KMS-11 (cell line): ENCODE measurements around the gene ATP5PO.

Experiments
- H2AFZ ChIP-seq: fragments of 200-600 bp; sonication (generic); 2 replicates; pipeline ENCODE4 v1.6.1; 2016; ENCODE audit warnings: antibody characterized with exemption, mixed run types, low read depth
- H3K27ac ChIP-seq: fragments of 200-600 bp; sonication (generic); 2 replicates; pipeline ENCODE4 v1.6.1; 2016; ENCODE audit warnings: mild to moderate bottlenecking, mixed run types
- H3K27me3 ChIP-seq: fragments of 200-600 bp; sonication (generic); 2 replicates; pipeline ENCODE4 v1.6.1; 2017; ENCODE audit warnings: mild to moderate bottlenecking, low read depth, mixed run types, moderate library complexity; ENCODE audit not compliant: insufficient read depth
- H3K36me3 ChIP-seq: fragments of 200-600 bp; sonication (generic); 2 replicates; pipeline ENCODE4 v1.6.1; 2017; ENCODE audit warnings: mild to moderate bottlenecking, mixed run types; ENCODE audit not compliant: insufficient read depth
- H3K4me1 ChIP-seq: fragments of 200-600 bp; sonication (generic); 2 replicates; pipeline ENCODE4 v1.6.1; 2016; ENCODE audit warnings: mild to moderate bottlenecking, low read depth, mixed run types; ENCODE audit not compliant: poor library complexity, severe bottlenecking
- H3K4me2 ChIP-seq: fragments of 200-600 bp; sonication (generic); 2 replicates; pipeline ENCODE4 v1.7.0; 2016; ENCODE audit warnings: mild to moderate bottlenecking, mixed run types
- H3K4me3 ChIP-seq: fragments of 200-600 bp; sonication (generic); IDR thresholded peaks from 2 replicates; pipeline ENCODE4 v1.6.1; 2017; ENCODE audit warnings: low read depth, low read length, mixed read lengths; ENCODE audit not compliant: insufficient read depth
- H3K79me2 ChIP-seq: fragments of 200-600 bp; sonication (generic); 2 replicates; pipeline ENCODE4 v1.6.1; 2016; ENCODE audit warnings: low read depth, mixed run types; ENCODE audit not compliant: insufficient read depth
- H3K9ac ChIP-seq: fragments of 200-600 bp; sonication (generic); 2 replicates; pipeline ENCODE4 v1.6.1; 2016; ENCODE audit warnings: mild to moderate bottlenecking, mixed run types
- H4K20me1 ChIP-seq: fragments of 200-600 bp; sonication (generic); 2 replicates; pipeline ENCODE4 v1.6.1; 2016; ENCODE audit warnings: mild to moderate bottlenecking, mixed run types; ENCODE audit not compliant: insufficient read depth
- CTCF ChIP-seq: fragments of 200-600 bp; sonication (generic); conservative IDR thresholded peaks from 2 replicates; pipeline ENCODE4 v1.6.1; 2017; ENCODE audit warnings: low read depth, mild to moderate bottlenecking, antibody characterized with exemption, low read length, moderate library complexity, mixed read lengths

ATP5PO gene

GRCh38 chr21:33924079-33924765, 8.6 kb upstream of the ATP5PO start:
- no peaks in the 10 kb centered on the region for H3K79me2 ChIP-seq
- TF ChIP-seq CTCF = peak; percentile 97
- H3K36me3 ChIP-seq = no peaks in the 10 kb centered on the region
- no peak overlapping the region for H3K27ac ChIP-seq
- H3K9ac ChIP-seq = no peak overlapping the region
- no peak overlapping the region for H3K4me3 ChIP-seq
- peak overlapping the region; percentile 39 for H2AFZ ChIP-seq
- H3K4me1 ChIP-seq = no peaks in the 10 kb centered on the region
- no peak overlapping the region for H3K4me2 ChIP-seq
- no peaks in the 10 kb centered on the region for H4K20me1 ChIP-seq
- no peaks in the 10 kb centered on the region for H3K27me3 ChIP-seq

GRCh38 chr21:33917421-33917820, 1.8 kb upstream of the ATP5PO start:
- TF ChIP-seq CTCF = no peak
- peaks cover 13% of the 10 kb centered on the region; the same call in 1 of the 2 replicates for H3K36me3 ChIP-seq
- H3K4me1 ChIP-seq = peaks cover 17% of the 10 kb centered on the region
- no peak overlapping the region for H3K9ac ChIP-seq
- no peaks in the 10 kb centered on the region for H4K20me1 ChIP-seq
- H3K27ac ChIP-seq = no peak overlapping the region
- no peaks in the 10 kb centered on the region for H3K27me3 ChIP-seq
- peaks cover 23% of the 10 kb centered on the region for H3K79me2 ChIP-seq
- no peak overlapping the region for H3K4me3 ChIP-seq
- no peak overlapping the region for H2AFZ ChIP-seq
- no peak overlapping the region for H3K4me2 ChIP-seq

GRCh38 chr21:33916200-33916567, 580 bp upstream of the ATP5PO start:
- Histone ChIP-seq H3K9ac (peak overlapping the region; percentile 82; the same call in 1 of the 2 replicates), H3K27me3 (no peaks in the 10 kb centered on the region), H2AFZ (peak overlapping the region; percentile 98), H3K4me1 (peaks cover 17% of the 10 kb centered on the region), H3K4me2 (peak overlapping the region; percentile 99), H4K20me1 (no peaks in the 10 kb centered on the region), H3K79me2 (peaks cover 27% of the 10 kb centered on the region), H3K27ac (peak overlapping the region; percentile 30; the same call in 1 of the 2 replicates), H3K4me3 (no peak overlapping the region), H3K36me3 (peaks cover 19% of the 10 kb centered on the region; the same call in 1 of the 2 replicates)
- no peak for TF ChIP-seq CTCF

GRCh38 chr21:33914188-33914587, 1.4 kb downstream of the ATP5PO start:
- Histone ChIP-seq H3K9ac (no peak overlapping the region), H3K27me3 (no peaks in the 10 kb centered on the region), H3K36me3 (peaks cover 23% of the 10 kb centered on the region; the same call in 1 of the 2 replicates), H3K79me2 (peaks cover 28% of the 10 kb centered on the region), H2AFZ (no peak overlapping the region), H3K4me1 (peaks cover 17% of the 10 kb centered on the region), H3K4me3 (peak overlapping the region; percentile 13), H4K20me1 (no peaks in the 10 kb centered on the region), H3K27ac (no peak overlapping the region), H3K4me2 (peak overlapping the region; percentile 76)
- no peak for TF ChIP-seq CTCF
